WERI-Rb-1 (cell line): Measurements from ENCODE around the gene SYCE3.
"Not testable (repeated sequence)": the region's sequence is repeated elsewhere in the genome, so short reads cannot be mapped to it uniquely, and the experiment has no call there.

ENCODE experiments used
- DNase-seq: peaks from one replicate; pipeline ENCODE4 v3.0.0-alpha.2; 2020
- H3K27ac ChIP-seq: fragments of 250-450 bp; sonication (Bioruptor Pico); 2 replicates; pipeline ENCODE4 v1.5.1; 2020; ENCODE audit warnings: mild to moderate bottlenecking, moderate library complexity
- H3K27me3 ChIP-seq: fragments of 250-450 bp; sonication (Bioruptor Pico); 2 replicates; pipeline ENCODE4 v1.5.1; 2021; ENCODE audit warnings: mild to moderate bottlenecking, low read depth, moderate library complexity; ENCODE audit not compliant: insufficient read depth, severe bottlenecking
- H3K36me3 ChIP-seq: fragments of 250-450 bp; sonication (Bioruptor Pico); 2 replicates; pipeline ENCODE4 v1.5.1; 2020; ENCODE audit warnings: mild to moderate bottlenecking, moderate library complexity
- H3K4me3 ChIP-seq: 2 replicates; pipeline ENCODE4 v1.5.1; 2011; ENCODE audit warnings: low read depth, mild to moderate bottlenecking, control low read depth, low read length
- H3K9me3 ChIP-seq: fragments of 250-450 bp; sonication (Bioruptor Pico); 2 replicates; pipeline ENCODE4 v1.5.1; 2021; ENCODE audit warnings: mild to moderate bottlenecking, moderate library complexity; ENCODE audit not compliant: severe bottlenecking
- TF ChIP-seq, protein P1 (sequence below): IDR thresholded peaks from 2 replicates; pipeline ENCODE4 v1.5.1; 2011; ENCODE audit warnings: low read depth, mild to moderate bottlenecking, control low read depth, inconsistent platforms, low read length

The SYCE3 gene

DNA sequence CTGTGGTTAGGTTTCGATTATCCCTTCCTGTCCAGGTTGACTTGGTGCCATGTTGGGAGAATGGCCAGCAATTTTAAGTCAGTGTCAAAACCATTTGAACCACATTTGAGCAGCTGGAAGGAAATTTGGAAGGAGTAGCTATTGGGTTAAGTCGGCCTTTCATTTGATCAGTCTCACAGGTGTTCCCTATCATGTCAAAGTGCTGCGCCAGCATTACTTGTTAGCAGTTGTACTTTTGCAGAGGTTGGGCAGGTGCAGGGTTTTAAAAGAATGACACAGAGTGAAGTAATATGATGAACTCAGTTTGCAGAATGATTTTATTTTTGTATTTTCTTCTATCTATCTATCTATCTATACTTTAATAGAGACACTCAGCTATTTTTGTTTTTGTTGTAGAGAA, 26.5 kb downstream of the SYCE3 start:
- Histone ChIP-seq H3K27ac (no peak overlapping the region), H3K36me3 (no peaks in the 10 kb centered on the region), H3K9me3 (peaks cover 2% of the 10 kb centered on the region), H3K4me3 (no peak overlapping the region), H3K27me3 (no peaks in the 10 kb centered on the region)
- no peak for DNase-seq
- TF ChIP-seq, protein P1, sequence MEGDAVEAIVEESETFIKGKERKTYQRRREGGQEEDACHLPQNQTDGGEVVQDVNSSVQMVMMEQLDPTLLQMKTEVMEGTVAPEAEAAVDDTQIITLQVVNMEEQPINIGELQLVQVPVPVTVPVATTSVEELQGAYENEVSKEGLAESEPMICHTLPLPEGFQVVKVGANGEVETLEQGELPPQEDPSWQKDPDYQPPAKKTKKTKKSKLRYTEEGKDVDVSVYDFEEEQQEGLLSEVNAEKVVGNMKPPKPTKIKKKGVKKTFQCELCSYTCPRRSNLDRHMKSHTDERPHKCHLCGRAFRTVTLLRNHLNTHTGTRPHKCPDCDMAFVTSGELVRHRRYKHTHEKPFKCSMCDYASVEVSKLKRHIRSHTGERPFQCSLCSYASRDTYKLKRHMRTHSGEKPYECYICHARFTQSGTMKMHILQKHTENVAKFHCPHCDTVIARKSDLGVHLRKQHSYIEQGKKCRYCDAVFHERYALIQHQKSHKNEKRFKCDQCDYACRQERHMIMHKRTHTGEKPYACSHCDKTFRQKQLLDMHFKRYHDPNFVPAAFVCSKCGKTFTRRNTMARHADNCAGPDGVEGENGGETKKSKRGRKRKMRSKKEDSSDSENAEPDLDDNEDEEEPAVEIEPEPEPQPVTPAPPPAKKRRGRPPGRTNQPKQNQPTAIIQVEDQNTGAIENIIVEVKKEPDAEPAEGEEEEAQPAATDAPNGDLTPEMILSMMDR, result no peak

DNA sequence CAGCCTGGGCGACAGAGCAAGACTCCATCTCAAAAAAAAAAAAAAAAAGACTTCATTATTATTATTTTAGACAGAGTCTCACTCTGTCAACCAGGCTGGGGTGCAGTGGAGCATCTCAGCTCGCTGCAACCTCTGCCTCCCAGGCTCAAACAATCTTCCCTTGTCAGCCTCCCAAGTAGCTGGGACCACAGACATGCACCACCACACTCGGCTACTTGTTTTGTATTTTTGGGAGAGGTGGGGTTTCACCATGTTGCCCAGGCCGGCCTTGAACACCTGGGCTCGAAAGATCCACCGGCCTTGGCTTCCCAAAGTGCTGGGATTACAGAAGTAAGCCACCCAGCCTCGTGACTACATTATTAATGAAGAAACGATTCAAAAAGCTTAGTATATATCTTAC, 27.6 kb downstream of the SYCE3 start:
- Histone ChIP-seq H3K27ac (no peak overlapping the region), H3K36me3 (no peaks in the 10 kb centered on the region), H3K9me3 (peaks cover 11% of the 10 kb centered on the region), H3K27me3 (no peaks in the 10 kb centered on the region), H3K4me3 (no peak overlapping the region)
- TF ChIP-seq, protein P1, result no peak
- DNase-seq, result no peak

DNA sequence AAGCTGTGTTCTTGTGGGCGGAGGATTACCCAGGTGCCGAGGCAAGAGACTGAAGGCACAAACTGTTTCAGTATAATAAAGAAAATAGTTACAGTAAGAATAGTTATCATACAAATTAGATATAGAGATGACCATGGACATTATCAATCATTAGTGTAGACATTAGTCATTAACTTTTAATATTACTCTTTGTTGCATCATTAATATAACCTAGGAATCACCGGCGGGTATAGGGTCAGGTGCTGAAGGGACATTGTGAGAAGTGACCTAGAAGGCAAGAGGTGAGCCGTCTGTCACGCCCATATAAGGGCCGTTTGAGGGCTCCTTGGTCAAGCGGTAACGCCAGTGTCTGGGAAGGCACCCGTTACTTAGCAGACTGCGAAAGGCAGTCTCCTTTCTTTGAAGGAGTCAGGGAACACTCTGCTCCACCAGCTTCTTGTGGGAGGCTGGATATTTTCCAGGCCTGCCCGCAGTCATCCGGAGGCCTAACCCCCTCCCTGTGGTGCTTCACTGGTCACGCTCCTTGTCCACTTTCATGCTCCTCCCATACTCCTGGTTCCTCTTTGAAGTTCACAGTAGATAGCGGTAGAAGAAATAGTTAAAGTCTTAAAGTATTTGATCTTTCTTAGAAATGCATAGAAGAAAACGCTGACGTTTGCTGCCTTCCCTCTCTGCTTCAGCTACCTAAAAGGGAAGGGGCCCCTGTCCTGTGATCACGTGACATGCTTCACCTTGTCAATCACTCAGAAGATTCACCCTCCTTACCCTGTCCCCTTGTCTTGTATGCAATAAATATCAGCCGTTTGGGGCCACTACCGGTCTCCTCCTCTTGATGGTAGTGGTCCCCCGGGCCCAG, 28.6 kb downstream of the SYCE3 start:
- not testable (repeated sequence) for H3K27ac ChIP-seq, H3K36me3 ChIP-seq, DNase-seq, H3K27me3 ChIP-seq, H3K4me3 ChIP-seq
- peaks cover 11% of the 10 kb centered on the region for H3K9me3 ChIP-seq

DNA sequence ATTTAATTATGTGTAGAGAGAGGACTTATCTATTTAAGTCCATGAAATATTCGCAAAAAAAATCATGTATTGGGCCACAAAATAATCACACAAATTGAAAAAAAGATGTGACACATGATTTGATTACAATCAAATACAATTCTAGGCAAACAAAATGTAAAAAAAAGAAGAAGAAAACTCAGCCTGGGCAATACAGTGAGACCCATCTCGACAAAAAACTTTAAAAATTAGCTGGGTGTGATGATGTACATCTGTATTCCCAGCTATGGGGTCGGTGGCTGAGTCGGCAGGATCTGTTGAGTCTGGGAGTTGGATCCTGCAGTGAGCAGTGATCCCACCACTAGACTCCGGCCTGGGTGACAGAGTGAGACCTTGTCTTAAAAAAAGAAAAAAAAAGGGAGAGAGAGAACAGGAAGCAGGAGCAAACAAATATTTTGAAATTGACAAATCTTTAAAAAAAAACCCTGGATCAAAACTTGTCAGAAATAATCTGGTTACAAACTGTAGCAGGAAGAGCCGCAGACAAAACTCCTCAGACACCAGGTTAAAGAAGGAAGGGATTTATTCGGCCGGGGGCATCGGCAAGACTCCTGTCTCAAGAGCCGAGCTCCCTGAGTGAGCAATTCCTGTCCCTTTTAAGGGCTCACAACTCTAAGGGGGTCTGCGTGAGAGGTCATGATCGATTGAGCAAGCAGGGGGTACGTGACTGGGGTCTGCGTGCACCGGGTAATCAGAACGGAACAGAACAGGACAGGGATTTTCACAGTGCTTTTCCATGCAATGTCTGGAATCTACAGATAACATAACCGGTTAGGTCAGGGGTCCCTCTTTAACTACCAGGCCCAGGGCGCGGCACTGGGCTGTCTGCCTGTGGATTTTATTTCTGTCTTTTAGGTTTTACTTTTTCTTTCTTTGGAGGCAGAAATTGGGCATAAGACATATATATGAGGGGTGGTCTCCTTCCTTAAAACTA, 29.6 kb downstream of the SYCE3 start:
- Histone ChIP-seq H3K27me3 (no peaks in the 10 kb centered on the region), H3K4me3 (peak overlapping the region; percentile 71), H3K27ac (no peak overlapping the region), H3K36me3 (no peaks in the 10 kb centered on the region), H3K9me3 (peaks cover 11% of the 10 kb centered on the region)
- no peak for DNase-seq
- TF ChIP-seq, protein P1, result no peak

DNA sequence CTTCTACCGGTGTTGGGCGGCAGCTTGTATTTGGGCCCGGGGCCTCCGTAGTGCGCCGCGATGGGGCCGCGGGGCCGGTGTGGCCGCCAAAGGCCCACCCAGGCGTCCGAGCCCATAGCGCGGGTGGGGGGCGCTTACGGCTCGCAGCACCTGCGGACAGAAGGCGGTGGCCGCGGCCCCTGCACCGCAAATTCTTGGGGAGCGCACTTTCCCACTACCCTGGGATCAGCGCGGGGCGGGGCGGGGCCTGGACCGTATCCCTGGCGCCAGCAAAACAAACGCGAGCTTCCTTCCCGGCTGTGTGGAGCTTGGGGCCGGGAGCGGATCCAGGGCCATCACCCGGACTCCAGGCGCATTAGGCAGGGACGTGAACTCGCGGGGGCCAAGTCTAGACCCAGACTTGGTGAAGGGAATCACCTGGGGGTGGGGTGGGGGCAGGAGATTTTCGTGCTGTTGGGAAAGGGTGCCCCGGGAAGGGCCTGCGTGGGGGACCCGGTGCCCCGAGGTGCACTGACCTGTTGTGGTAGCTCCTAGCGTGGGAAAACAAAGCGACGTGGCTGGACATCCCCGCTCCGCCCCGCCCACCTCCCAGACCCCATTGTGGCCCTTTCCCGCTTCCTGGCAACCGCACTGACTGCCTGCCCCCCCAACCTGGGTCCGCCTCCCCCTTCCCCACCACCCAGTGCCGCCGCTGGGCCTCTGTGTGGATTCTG, 30.6 kb downstream of the SYCE3 start:
- no peaks in the 10 kb centered on the region for H3K36me3 ChIP-seq
- peaks cover 11% of the 10 kb centered on the region for H3K9me3 ChIP-seq
- TF ChIP-seq, protein P1, result no peak
- DNase-seq, result peak; percentile 65
- peak overlapping the region; percentile 71 for H3K4me3 ChIP-seq
- peak overlapping the region; percentile 29; the same call in 1 of the 2 replicates for H3K27ac ChIP-seq
- H3K27me3 ChIP-seq, result no peaks in the 10 kb centered on the region
